ENCODE measurements around the gene SGMS2. TPM values are rescaled to one million over a fixed set of nuclear protein-coding genes. Genes with fewer than 3 reads are reported as not detected.

SGMS2 gene
- total and polyA plus RNA-seq, 9 of the 15 experiments (the other 6 are each of a cell fraction or from before 2014, with no cell fraction given), result 0.07 to 0.25 (median 0.11) TPM; not detected in 5

GRCh38 chr4:107902715-107903114, 78.0 kb downstream of the SGMS2 start:
- CTCF ChIA-PET (ENCODE audit: low intra/inter-chr PET ratio), result no interaction called here
- POLR2A ChIA-PET, result no interaction called here
- BruUV-seq (replicated peaks), result no TSS peak
- whole genome bisulfite sequencing (ENCODE audit: insufficient coverage, low coverage, missing lambda C conversion rate), result 0% methylated on average over 2 of the region's 2 CpGs
- no peaks in the 10 kb centered on the region for H3K9me3 ChIP-seq (replicated peaks; ENCODE audit: control insufficient read depth, insufficient read depth, low read depth, low read length)
- no peaks in the 10 kb centered on the region for H4K20me1 ChIP-seq (replicated peaks; ENCODE audit: control insufficient read depth, insufficient read depth, low read length)
- DNase-seq (ENCODE audit: extremely low read depth in 1 of 4, low spot score in 3 of 4), result no peak
- H3K9me1 ChIP-seq (ENCODE audit: control insufficient read depth, insufficient read depth, low read length), result no peaks in the 10 kb centered on the region
- H3K4me1 ChIP-seq (replicated peaks in 1 of 2; ENCODE audit: control insufficient read depth in 2 of 2, insufficient read depth in 2 of 2, low read length in 2 of 2), result no peaks in the 10 kb centered on the region
- no peaks in the 10 kb centered on the region for H3K27me3 ChIP-seq (ENCODE audit: control insufficient read depth in 2 of 2, insufficient read depth in 2 of 2, low read length in 2 of 2)
- FAIRE-seq, result no peak
- H3K79me2 ChIP-seq (ENCODE audit: control insufficient read depth, insufficient read depth, low read length), result no peaks in the 10 kb centered on the region
- no peak for ATAC-seq
- no peak overlapping the region for H2AFZ ChIP-seq (ENCODE audit: low read depth, low read length)
- in situ Hi-C loops (cut with MboI) (loop anchor here (25.0 kb wide), 1 partner anchor 140 kb away; no protein-coding TSS in a partner anchor), intact Hi-C loops (cut with micrococcal nuclease) (no loop called here)
- H3K9ac ChIP-seq (ENCODE audit: insufficient read depth in 1 of 2, low read depth in 2 of 2, low read length in 2 of 2), result no peak overlapping the region
- no peak overlapping the region for H3K4me2 ChIP-seq (ENCODE audit: insufficient read depth, low read length)
- H3K36me3 ChIP-seq (ENCODE audit: control insufficient read depth, insufficient read depth, low read length), result no peaks in the 10 kb centered on the region
- TF ChIP-seq ZNF232 (CRISPR knock-in tag; IDR thresholded peaks at IDR 0.05), result no peak
- TF ChIP-seq ETV5 (CRISPR knock-in tag; IDR thresholded peaks at IDR 0.05; ENCODE audit: low read depth), result no peak
- TF ChIP-seq ZNF184 (CRISPR knock-in tag; IDR thresholded peaks at IDR 0.05), result no peak
- no peak for TF ChIP-seq ZNF668 (CRISPR knock-in tag; IDR thresholded peaks at IDR 0.05)
- no peak for TF ChIP-seq MTA1 (IDR thresholded peaks at IDR 0.05; ENCODE audit: borderline replicate concordance)
- TF ChIP-seq PYGO2 (tag; IDR thresholded peaks at IDR 0.05), result no peak
- no peak for TF ChIP-seq VEZF1 (CRISPR knock-in tag; IDR thresholded peaks at IDR 0.05)
- no peak for TF ChIP-seq MEIS2 (IDR thresholded peaks at IDR 0.05; ENCODE audit: partially characterized antibody)
- TF ChIP-seq CUX1 (CRISPR knock-in tag; IDR thresholded peaks at IDR 0.05), result no peak
- TF ChIP-seq BRF2 (IDR thresholded peaks at IDR 0.05; ENCODE audit: borderline replicate concordance, insufficient read depth, insufficient read length), result no peak
- no peak for TF ChIP-seq ZNF146 (CRISPR knock-in tag; IDR thresholded peaks at IDR 0.05; ENCODE audit: unreplicated experiment)
- no peak for TF ChIP-seq ZNF644 (tag; IDR thresholded peaks at IDR 0.05; ENCODE audit: low read depth)
- TF ChIP-seq KDM1A (IDR thresholded peaks at IDR 0.05), result no peak
- TF ChIP-seq KLF1 (tag; IDR thresholded peaks at IDR 0.05), result no peak
- no peak for TF ChIP-seq NR4A1 (CRISPR knock-in tag; IDR thresholded peaks at IDR 0.05)
- no peak for TF ChIP-seq NR4A1 (tag; IDR thresholded peaks at IDR 0.05)
- no peak for TF ChIP-seq DMBX1 (CRISPR knock-in tag; IDR thresholded peaks at IDR 0.05; ENCODE audit: borderline replicate concordance)
- no peak for TF ChIP-seq DNMT1 (IDR thresholded peaks at IDR 0.05)
- H3K27ac ChIP-seq (ENCODE audit: extremely low read depth, low read depth, low read length), result no peak overlapping the region
- no peak overlapping the region for H3K4me3 ChIP-seq
